KG1 (cell line): ENCODE measurements around the gene MAP2K2.
"Not testable (repeated sequence)": the region's sequence is repeated elsewhere in the genome, so short reads cannot be mapped to it uniquely, and the experiment has no call there.

Experiments used
- DNase-seq: peaks from one replicate; lab custom pipeline; 2025; lab: John Stamatoyannopoulos, UW

Gene MAP2K2

GRCh38 chr19:4130744-4131438, 7.0 kb upstream of the MAP2K2 start:
- no peak for DNase-seq

- not testable (repeated sequence) for DNase-seq
Observed at GRCh38 chr19:4129050-4129449, 5.1 kb upstream of the MAP2K2 start.

- DNase-seq, result not testable (repeated sequence)
Observed at GRCh38 chr19:4127322-4127721, 3.4 kb upstream of the MAP2K2 start.

GRCh38 chr19:4124638-4125037, 716 bp upstream of the MAP2K2 start:
- no peak for DNase-seq

- no peak for DNase-seq
Observed at GRCh38 chr19:4122480-4122879, 1.4 kb downstream of the MAP2K2 start.

GRCh38 chr19:4121815-4122214, 2.1 kb downstream of the MAP2K2 start:
- no peak for DNase-seq

GRCh38 chr19:4121273-4121612, 2.7 kb downstream of the MAP2K2 start:
- DNase-seq, result no peak

- DNase-seq, result no peak
Observed at GRCh38 chr19:4120559-4121272, 3.2 kb downstream of the MAP2K2 start.

- no peak for DNase-seq
Observed at GRCh38 chr19:4119763-4120162, 4.2 kb downstream of the MAP2K2 start.

- no peak for DNase-seq
Observed at GRCh38 chr19:4115818-4116385, 8.0 kb downstream of the MAP2K2 start.

GRCh38 chr19:4115050-4115817, 8.7 kb downstream of the MAP2K2 start:
- DNase-seq, result no peak

- no peak for DNase-seq
Observed at GRCh38 chr19:4114181-4114580, 9.7 kb downstream of the MAP2K2 start.

GRCh38 chr19:4113398-4114088, 10.4 kb downstream of the MAP2K2 start:
- no peak for DNase-seq

- DNase-seq, result no peak
Observed at GRCh38 chr19:4112367-4112766, 11.6 kb downstream of the MAP2K2 start.

- no peak for DNase-seq
Observed at GRCh38 chr19:4109626-4109945, 14.3 kb downstream of the MAP2K2 start.

GRCh38 chr19:4108767-4109625, 14.9 kb downstream of the MAP2K2 start:
- DNase-seq, result peak; percentile 66

GRCh38 chr19:4103080-4103433, 20.9 kb downstream of the MAP2K2 start:
- no peak for DNase-seq

- no peak for DNase-seq
Observed at GRCh38 chr19:4102339-4103079, 21.4 kb downstream of the MAP2K2 start.

GRCh38 chr19:4101496-4101770, 22.5 kb downstream of the MAP2K2 start:
- DNase-seq, result no peak

GRCh38 chr19:4100647-4101495, 23.1 kb downstream of the MAP2K2 start:
- DNase-seq, result no peak
